Peyer's patch (tissue), 4 donors: Measurements from ENCODE around the gene METTL14.

Experiments
- POLR2A ChIP-seq, 2 donors: fragments of 450-650 bp; IDR thresholded peaks; one replicate each; pipeline ENCODE4 v1.5.1; 2017; ENCODE audit warnings: antibody characterized with exemption in 2 of 2, mild to moderate bottlenecking in 2 of 2, moderate library complexity in 2 of 2
- TF ChIP-seq, protein P1 (sequence below), 6 experiments: fragments of 450-650 bp in 4 of 6; fragments of 200-600 bp in 2 of 6; sonication (generic) in 1 of 6; IDR thresholded peaks; one replicate each; pipeline ENCODE4 v1.5.1; 2017 to 2019; ENCODE audit warnings: antibody characterized with exemption in 6 of 6, mild to moderate bottlenecking in 3 of 6, moderate library complexity in 1 of 6

DNA sequence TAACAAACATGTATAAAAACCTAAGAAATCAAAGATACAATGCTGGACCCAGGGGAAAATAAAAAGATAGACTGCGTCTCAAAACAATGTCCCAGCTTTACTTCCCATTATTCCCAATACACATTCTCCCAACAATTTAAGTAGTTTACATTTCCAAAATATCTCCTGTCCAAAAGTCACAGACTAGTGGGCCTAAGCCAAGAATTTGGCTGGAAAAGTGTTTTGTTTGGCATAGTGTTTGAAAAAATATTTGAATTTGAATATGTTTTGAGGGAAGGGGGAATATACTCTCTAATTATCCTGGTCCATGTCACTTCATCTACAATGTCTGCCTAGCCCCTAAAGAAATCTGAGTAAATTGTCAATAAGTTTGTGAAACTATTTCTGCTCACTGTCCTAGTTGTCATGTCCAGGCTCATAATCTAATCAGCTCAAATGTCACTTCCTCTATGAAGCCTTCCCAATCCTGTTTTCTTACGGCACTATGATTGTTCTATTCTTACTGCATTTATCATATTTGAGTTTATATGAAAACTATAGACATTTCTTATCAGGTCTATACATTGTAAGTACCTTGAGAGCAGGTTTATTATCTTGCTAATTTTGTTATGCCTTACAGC lies 76.3 kb downstream of the METTL14 start:
- TF ChIP-seq, protein P1, sequence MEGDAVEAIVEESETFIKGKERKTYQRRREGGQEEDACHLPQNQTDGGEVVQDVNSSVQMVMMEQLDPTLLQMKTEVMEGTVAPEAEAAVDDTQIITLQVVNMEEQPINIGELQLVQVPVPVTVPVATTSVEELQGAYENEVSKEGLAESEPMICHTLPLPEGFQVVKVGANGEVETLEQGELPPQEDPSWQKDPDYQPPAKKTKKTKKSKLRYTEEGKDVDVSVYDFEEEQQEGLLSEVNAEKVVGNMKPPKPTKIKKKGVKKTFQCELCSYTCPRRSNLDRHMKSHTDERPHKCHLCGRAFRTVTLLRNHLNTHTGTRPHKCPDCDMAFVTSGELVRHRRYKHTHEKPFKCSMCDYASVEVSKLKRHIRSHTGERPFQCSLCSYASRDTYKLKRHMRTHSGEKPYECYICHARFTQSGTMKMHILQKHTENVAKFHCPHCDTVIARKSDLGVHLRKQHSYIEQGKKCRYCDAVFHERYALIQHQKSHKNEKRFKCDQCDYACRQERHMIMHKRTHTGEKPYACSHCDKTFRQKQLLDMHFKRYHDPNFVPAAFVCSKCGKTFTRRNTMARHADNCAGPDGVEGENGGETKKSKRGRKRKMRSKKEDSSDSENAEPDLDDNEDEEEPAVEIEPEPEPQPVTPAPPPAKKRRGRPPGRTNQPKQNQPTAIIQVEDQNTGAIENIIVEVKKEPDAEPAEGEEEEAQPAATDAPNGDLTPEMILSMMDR (IDR thresholded peaks at IDR 0.05) = no peak
- no peak for TF ChIP-seq POLR2A (IDR thresholded peaks at IDR 0.05)
